Forelimb muscle (tissue), 1 donor: ENCODE results near the gene MEOX1. TPM values are rescaled to one million over a fixed set of nuclear protein-coding genes. Genes with fewer than 3 reads are reported as not detected.
"Not testable (repeated sequence)": the region's sequence is repeated elsewhere in the genome, so short reads cannot be mapped to it uniquely, and the experiment has no call there.

ENCODE experiments used
- DNase-seq: peaks from one replicate; pipeline ENCODE4 v3.0.0-alpha.2; 2013; ENCODE audit warnings: low read depth
- polyA plus RNA-seq: library from polyadenylated mRNA; unstranded; fragments of 120-200 nt; gene quantifications from one replicate; pipeline ENCODE4 v1.2.1, GENCODE V29; 2013; ENCODE audit not compliant: insufficient read length

The MEOX1 gene
- polyA plus RNA-seq: 10.4 TPM

GRCh38 chr17:43661699-43662412, at the start of gene MEOX1:
TSS of gene MEOX1 (minus strand) at chr17:43661922. CDS start at chr17:43661534, 388 bp downstream.
- peak; percentile 88 for DNase-seq

GRCh38 chr17:43710101-43710500, 48.4 kb upstream of the MEOX1 start:
- DNase-seq: no peak

DNA sequence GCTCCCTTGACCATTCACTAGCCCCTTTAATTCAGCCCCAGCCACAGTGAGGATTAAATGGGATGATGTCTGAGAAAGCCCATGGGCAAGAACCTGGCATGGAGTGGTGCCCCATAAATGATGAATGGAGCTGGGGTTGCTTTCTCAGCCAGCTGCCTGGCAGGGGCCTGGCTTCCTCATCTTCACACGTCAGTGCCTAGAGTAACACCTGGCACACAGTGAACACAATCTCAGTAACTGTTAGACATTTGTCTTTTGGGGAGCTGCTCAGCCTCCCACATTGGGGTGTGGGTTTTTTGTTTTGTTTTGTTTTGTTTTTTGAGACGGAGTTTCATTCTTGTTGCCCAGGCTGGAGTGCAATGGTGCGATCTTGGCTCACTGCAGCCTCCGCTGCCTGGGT, 47.5 kb upstream of the MEOX1 start:
- no peak for DNase-seq

- no peak for DNase-seq
Observed at GRCh38 chr17:43707184-43707583, 45.5 kb upstream of the MEOX1 start.

GRCh38 chr17:43706235-43706634, 44.5 kb upstream of the MEOX1 start:
- no peak for DNase-seq

GRCh38 chr17:43703630-43704029, 41.9 kb upstream of the MEOX1 start:
- DNase-seq: no peak

DNA sequence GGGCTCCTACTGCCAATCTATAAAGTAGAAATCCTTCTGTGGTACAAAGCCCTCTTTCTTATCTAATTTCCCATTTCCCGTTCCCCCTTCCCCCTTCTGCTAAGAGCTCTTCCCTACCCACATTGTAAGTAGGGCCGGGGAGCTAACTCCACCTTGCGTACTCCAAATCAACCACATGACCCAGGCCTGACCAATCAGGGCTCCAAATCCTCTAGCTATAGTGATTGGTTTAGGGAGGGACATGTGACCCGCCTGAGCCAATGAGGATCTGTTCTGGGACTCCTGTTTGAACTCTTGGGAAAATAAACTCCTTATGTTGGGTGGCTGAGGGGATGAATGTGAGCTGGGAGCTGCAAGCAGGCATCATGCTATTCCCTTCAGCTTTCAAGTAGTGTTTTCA, 40.9 kb upstream of the MEOX1 start:
- DNase-seq: no peak

- DNase-seq: no peak
Observed at GRCh38 chr17:43701318-43701743, 39.6 kb upstream of the MEOX1 start.

DNA sequence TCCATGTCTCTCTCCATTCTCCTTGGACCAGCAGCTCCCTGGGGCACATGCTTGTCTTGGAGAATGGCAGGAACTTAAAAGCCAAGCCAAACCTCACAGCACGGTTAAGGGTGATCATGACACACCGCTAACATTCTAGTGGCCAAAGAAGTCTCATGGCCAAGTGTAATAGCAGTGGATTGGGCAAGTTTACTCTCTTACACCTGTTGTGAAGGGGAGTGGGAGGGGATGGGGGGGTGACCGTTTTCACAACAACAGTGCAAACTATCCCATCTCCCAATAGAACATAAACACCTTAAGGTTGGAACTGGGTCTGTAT, 37.7 kb upstream of the MEOX1 start:
- no peak for DNase-seq

DNA sequence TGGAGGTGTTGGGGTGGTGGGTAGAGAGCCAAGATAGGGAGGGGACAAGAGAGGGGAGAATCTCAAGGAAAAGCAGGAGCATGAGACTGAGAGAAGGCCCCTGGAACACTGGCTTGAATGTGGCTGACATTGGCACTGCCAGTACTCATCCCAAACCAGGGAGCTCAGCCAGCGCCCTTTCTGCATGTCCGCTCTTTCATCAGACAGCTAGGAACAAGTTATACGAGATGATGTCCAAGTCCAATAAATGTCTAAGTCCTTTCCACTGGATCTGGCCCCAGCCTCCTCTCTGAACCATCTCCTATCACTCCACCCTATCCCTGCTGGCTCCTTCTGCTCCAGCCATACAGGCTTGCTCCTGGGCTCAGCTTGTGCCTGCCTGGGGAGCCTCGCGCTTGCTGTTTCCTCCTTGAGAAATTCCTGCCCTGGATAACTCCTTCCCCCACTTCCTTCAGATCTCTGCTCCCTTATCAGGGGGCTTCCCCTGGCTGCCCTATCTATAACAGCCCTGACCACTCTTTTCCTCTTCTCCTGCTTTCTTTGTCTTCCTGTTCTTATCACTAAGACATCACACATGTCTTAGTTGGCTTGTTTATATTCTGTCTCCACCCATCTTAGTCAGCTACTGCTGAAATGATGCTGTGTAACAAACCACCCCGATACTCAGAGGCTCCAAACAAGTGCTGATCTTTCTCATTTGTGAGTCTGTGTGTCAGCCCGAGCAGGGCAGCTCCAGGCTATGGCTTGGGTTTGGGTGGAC, 37.1 kb upstream of the MEOX1 start:
- no peak for DNase-seq

GRCh38 chr17:43697937-43698336, 36.2 kb upstream of the MEOX1 start:
- no peak for DNase-seq

GRCh38 chr17:43696891-43697290, 35.2 kb upstream of the MEOX1 start:
- no peak for DNase-seq

DNA sequence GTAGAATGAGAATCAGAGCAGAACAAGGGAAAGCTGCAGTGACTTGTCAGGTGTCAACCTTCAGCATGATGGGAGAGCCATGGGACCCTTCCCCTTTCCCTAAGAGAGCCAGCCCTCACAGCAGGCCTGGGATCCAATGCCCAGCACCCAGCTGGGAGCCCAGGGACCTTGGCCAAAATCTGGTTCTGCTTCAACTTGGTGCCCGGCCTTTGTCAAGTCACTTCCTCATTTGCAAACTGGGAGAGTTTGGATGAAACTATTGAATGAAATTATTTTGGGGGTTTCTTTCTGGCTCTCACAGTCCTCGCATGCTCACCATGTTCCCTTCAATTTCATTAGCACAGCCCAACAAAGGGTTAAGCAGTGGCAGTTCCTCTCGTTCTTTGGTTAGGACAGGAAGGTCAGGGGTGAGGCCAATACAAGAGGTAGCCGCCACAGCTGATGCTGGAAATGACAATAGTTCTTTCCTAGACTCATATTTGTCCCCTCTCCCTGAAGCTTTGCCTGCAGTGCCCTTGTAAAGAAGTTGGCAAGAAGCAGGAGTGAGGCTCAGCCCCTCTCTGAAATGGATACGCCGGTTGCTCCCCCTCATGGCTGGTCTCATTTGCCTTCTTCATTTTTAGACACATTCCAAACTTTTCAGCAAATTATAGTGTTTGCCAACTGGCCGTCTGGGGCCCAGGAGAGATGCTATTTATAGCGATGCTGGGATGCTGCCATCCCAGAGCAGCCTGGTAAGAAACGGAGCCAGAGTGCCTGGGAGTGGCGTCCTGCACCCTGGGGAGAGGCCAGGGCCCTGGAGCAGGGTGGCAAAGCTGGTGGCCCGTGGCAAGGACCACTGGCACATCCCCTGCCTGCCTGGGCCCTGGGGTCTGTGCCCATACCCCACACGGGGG, 34.5 kb upstream of the MEOX1 start:
- DNase-seq: no peak

GRCh38 chr17:43694081-43694870, 32.6 kb upstream of the MEOX1 start:
- DNase-seq: peak; percentile 43

DNA sequence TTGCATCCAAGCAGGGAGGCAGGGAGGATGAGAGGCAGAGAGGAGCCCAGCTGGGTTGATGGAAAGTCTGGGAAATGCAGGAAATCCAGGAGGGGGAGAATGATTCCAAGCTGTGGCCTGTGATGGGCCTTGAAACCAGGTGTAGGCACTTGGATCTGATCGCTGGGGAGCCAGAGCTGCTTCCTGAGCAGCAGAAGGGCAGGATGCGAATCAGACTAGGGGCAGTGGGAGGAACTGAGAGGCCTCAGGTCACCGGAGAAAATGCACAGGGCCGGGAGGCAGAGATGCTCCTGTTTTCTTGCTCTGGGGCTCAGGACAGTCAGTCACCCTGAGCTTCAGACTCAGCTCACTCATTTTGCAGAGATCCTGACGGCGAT, 29.6 kb upstream of the MEOX1 start:
- DNase-seq: no peak

DNA sequence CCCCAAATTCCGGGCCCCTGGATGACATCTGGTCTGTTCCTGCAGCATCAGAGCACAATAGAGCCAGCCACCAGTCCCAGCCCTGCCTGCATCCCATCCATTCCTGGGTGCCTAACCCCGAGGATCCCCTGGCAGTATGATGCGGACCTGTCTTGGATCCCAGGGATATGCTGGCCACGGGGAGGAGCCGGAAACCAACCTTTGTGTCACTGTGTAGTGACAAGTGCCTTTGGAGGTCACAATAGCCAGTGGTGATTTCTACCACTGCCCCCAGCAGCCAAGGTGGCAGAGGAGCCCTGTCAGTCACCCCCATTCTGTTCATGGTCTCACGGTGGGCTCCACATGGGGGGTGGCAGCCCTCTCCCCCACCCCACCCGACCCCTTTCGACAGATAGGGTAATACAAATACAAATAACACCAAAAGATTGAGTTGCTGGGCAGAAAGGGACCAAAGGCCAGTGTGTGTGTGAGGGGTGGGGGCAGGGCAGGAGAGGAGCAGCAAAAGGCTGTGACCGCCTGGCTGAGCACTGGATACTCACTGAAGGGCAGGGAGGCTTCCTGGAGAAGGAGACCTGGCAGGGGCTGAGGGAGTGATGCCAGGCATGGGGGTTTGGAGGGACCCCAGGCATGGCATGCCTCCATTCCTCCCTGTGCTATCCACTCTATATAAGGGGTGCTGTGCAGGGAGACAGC, 29.0 kb upstream of the MEOX1 start:
- no peak for DNase-seq

DNA sequence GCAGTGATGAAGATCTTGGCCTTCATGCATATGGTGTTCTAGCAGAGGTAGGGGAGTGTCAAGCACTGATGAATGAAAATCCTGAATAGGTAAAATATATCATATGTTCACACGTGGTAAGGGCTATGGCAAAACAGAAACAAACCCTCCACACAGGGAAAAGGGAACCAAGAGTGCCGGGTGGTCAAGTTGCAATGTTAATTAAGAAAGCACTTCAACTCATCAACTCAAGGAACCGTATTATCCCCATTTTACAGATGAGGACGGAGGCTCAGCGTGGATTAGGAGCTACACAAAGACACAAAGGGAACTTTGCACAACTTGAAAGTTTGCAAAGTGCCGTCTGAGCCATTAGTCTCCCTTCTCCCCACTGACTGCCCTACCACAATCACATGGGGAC, 28.1 kb upstream of the MEOX1 start:
- no peak for DNase-seq

DNA sequence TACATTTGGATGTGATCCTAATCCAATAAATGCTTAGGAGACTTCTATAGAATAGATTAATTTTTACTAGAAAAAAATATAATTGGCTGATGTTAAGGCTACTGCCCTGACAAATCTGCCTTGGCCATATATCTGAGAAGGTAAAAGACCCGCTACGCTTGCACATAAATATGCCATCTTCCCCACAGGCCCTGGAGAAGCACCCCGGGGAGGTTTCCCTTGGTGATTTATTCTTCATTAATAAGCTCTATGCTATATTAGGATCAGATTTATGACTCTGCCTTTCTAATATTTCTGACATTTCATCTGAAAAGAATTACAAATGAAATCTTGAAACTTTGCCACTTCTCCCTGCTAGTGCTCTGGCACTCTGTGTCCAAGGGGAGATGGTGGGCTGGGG, 27.4 kb upstream of the MEOX1 start:
- no peak for DNase-seq

- DNase-seq: not testable (repeated sequence)
Observed at GRCh38 chr17:43686957-43687356, 25.2 kb upstream of the MEOX1 start.

- DNase-seq: no peak
Observed at GRCh38 chr17:43683928-43684653, 22.4 kb upstream of the MEOX1 start.
